CD4-positive, alpha-beta T cell treated with Interleukin-15 for 1 hour (primary cell): ENCODE data around the gene TAS1R3.

Source experiments
- DNase-seq: peaks from one replicate; pipeline ENCODE4 v3.0.0-alpha.2; 2020

Gene TAS1R3

DNA sequence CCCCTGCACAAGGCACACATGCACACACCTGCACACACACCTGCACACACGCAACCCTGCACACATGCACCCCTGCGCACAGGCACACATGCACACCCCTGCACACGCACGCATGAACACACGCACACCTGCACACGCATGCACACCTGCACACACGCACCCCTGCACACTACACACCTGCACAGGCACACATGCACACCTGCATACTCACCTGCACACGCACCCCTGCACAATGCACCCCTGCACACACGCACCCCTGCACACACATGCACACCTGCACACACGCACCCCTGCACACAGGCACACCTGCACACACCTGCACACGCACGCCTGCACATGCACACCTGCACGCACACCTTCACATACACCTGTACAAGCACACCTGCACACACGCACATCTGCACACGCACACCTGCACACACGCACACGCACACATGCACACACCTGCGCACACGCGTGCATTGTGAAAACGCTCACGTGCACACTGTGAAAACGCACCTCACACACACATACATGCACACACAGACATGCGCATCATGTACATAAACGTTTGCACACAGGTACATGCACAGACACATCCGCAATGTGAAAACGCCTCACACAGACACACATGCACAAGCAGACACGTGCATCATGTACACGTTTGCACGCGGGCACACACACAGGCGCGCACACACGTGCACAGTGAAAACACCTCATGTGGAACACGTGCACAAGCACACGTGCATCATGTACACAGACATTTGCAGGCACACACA lies 9.9 kb downstream of the TAS1R3 start:
- no peak for DNase-seq

DNA sequence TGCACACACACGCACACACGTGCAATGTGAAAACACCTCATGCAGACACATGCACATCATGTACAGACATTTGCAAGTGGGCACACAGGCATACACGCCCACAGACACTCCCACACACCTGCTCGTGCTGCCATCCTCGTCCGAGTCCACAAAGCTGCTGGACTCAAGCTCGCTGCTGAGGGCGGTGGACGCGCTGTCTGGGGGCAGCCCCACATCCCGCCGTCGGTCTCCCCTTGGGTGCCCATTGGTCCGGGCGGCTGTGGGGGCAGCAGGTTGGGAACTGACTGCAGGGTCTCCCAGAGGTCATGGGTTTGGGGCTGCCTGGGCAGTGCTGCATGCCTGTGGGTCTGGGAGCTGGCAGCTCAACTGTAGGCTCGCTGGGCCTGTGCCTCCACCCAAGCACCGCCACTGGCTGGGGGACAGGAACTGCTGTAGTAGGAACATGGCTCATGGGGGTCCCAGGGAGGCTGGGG lies 10.5 kb downstream of the TAS1R3 start:
- no peak for DNase-seq

DNA sequence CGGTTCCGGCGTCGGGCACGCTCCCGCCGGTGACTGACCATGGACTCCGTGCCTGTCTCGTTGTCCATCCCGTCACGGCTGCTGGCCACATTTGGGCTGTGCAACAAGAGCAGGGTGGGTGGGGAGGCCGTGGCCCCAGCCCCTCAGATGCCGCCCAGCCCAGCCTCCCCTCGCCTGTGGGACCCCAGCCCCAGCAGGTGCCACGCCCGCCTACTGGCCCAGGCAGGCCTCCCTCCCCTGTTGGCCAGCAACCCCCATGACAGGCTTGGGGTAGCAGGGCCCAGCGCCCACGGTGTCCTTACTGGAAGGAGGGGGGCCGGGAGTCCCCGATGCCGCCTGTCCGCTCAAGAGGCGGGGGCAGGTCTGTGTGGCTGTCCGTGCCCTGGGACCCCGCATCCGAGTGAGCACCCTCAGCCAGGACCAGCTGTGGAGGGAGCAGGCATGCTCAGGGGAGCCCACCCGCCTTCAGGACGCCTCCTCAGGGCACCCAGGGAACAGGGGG lies 11.0 kb downstream of the TAS1R3 start:
- DNase-seq, result no peak

DNA sequence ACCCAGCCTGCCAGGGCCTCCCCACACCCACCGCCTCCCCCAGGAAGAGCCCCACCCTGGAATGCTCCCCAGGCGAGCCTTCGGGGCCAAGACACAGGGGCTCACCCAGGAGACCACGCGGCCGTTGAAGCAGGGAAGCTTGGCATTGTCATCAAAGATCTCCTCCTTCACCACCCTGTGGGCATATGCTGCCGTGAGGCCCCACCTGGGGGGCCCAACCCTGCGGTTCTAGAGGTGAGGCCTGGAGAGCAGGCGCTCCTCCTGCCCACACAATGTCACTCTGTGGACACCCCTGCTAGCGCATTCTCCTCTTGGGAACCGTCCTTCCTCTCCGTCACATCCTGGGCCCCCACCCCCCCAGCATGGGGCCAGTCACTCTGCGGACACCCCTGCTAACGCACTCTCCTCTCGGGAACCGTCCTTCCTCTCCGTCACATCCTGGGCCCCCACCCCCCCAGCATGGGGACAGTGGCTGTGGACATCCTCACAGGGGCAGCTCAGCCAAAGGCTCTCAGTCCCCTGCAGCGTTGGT lies 11.6 kb downstream of the TAS1R3 start:
- no peak for DNase-seq

DNA sequence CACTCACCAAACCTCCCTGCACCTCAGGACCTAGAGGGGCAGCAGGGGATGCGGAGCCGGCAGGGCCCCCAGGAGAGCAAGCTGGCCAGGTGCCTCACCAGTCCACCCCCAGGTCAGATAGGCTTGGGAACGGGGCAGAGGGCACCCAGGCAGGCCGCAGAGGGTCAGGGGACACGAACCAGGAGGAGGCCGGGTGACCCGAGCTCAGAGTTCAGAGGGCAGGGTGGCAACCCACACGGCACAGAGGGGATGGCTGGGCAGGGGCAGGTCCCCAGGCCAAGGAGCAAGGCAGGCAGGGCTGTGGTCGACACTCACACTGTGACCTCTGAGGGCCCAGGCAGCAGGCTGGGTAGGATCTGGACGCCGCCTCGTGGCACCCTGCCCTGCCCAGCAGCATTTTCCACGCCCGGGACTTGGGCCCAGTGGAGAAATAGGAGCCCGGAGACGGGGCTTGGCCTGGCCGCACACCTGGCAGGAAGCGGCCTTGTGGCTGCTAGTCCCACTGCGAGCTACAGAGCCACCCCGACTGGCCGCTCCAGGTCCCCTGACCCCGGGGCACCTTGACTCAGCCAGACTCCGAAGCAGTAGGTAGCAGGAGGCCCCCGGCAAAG lies 12.8 kb downstream of the TAS1R3 start:
- DNase-seq, result no peak

DNA sequence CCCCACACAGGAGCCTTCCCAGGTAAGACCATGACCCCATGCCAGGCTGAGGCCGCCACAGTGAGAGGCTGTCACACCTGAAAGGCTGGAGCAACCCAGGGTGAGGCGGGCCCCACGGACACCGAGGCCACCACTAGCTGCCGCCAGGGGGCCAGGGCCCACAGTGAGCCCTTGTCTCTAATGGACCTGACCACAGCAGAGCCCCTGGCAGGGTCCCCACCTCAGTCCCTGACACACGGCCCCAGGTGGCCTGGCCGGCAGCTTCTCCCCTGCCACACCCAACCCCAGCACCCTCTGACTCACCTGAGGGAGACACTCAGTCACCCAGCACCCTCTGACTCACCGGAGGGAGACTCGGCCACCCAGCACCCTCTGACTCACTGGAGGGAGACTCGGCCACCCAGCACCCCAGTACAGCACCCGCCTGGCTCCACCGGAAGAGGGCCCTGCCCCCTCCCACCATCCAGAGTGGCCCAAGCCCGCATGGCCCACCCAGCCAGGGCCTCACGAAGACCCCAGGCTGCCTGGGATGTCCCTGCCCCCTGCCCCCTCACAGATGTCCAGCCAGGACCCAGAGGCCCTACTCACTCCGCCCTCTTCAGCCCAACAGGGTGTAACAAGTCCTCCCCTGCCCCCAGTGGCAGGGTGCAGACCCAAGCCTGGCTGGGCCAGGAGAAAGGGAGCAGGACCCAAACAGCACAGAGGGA lies 13.7 kb downstream of the TAS1R3 start:
- DNase-seq, result no peak

DNA sequence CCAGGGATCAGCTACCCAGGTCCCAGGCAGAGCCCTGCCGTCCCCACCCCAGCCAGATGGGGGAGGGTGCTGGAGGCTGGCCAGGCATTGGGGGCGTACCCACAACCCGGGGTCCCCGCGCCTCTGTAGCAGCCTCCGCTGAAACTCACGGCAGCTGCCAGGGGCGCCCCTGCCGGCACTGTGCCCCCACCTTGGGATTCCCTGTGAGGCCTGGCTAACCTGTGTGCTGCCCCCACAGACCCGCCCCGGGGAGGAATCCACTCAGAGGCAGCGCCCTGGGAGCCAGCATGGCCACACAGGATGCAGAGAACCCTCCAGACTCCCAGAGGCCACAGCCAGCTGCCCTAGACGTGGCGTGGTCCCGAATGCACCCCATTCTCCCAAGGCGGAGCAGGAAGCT lies 14.3 kb downstream of the TAS1R3 start:
- no peak for DNase-seq

DNA sequence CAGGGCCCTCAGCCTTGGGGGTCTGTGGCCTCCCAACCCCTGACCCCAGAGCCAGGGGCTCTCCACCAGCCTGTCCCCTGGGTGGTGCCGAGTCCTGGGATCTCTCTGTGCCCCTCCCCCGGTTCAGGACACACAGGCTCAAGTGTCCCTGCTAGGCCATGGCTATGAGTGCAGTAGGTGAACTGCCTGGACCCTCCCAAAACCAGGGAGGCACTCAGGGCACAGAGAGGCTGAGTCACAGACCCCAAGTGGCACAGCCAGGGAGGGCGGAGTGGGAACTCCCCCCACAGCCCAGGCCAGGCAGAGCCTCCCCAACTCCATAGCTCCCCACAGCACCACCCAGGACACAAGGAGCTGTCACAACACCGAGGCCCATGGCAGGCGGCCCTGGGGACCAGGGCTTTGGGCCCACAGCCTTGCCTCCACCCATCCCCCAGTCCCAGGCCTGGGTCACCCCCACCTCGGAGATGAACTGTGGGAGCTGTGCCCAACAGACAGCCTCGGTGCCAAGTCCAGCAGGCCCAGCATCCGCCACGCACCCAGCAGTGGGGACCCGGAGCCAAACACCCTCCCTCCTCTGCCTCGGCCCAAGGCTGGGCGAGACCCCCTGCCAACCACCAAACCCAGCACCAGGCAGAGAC lies 14.9 kb downstream of the TAS1R3 start:
- no peak for DNase-seq

DNA sequence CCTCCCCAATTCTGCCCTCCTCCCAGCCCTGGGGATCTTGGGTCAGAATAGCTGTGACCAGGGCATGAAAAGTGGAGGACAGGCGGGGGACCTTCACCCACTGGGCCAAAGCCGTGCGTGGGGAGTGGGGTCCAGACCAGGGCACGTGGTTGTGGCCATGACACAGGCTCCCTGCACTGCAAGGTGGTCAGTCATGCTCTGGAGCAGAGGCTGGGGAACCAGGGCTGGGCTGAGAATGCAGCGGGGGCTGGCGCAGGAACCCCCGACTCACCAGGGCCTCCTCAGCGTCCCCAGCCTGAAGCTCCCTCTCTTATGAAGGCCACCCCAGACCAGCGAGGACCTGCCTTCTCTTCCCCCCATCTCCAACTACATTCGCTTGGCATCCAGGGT lies 15.4 kb downstream of the TAS1R3 start:
- DNase-seq, result no peak

DNA sequence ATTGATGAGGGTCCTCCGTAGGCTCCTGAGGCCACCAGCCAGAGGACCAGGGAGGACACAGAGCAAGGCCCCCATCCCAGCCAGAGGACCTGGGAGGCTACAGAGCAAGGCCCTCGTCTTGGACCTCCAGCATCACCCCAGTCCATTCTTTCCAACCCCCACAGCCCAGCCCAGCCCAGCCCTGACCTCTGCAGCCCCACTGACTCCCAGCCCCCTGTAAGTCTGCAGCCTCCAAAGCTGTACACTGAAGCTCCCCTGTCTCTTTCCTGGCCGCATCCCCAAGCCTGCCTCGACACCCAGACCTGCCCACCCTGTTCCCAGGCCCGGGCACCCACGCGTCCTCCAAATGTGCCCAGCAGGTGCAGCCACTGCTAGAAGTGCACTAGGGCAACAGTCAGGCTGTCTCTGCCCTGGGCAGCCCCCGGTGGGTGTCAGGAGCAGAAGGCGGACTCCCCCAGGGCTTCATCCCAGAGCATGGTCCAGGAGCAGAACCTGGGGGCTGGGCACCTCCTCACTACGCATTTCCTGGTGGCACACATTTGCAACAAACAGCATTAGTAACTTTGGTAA lies 16.0 kb downstream of the TAS1R3 start:
- DNase-seq, result no peak

DNA sequence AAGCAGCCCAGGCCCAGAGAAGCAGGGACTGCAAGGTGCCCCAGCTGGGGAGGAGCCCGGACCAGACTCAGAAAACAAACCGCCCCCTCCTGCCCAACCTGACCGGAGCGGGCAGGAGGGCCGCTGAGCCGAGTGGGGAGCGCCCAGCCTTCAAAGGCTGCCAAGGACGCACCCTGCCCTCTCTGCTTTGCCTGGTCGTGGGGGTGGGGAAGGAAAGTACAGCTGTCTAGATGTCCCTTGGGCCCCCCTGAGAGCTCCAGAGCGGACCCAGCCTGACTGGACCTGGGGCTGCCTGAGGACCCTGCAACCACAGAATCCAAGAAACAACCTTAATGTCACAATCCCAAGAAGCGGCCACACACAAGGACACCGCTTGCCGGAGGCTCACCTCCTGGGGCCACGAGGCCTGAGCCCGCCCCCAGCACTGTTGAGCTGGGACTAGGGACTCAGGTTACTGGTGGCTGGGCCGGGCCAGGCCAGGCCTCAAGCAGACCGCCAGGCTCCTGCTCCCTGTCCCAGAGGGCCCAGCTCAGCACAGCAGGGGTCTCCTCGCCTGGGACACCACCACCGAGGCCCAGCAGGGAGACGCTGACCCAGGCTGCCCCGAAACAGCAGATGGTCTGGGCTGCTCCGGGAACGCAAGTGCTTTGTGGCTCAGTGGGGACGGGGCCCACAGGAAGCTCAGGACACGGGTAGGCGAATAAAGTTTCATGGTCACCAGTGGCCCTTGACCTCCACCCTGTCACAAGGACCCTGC lies 16.8 kb downstream of the TAS1R3 start:
- DNase-seq, result no peak

DNA sequence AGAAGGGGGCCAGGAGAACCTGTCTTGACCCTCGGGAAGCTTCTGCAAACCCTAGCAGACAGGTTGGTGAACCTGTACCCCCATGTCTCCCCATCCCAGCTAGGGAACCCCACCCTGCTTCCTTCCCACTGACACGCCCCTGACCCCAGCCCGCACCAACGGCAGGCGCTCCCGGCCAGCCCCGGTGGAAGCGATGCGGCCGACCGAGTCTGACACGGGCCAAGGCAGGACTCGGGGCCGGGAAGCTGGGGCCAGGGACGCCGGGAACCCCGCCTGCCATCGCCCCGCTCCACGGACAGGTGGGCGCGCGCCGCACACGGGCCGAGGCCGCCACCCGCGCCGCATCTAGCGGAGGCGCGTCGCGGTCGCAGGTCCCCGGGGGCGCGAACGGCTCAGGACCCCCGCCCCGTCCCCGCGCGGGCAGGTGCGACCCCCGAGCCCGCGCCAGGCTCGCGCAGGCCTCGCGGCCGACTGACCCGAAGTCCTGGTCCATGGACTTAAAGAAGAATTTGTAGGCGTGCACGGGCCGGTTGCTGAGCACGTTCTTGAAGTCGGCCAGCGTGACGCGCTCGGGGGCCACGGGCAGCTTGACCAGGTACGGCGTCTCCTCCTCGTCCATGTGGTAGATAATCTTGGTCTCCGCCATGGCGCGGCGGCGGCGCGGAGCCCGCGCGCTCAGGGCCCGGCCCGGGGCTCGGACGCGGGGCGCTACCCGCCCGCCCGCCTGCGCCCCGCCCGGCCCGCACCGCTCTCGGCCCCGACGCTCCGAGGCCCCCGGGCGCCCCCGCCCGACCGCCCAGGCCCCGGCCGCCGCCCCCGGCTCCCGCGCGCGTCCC lies 17.6 kb downstream of the TAS1R3 start:
- DNase-seq, result no peak

DNA sequence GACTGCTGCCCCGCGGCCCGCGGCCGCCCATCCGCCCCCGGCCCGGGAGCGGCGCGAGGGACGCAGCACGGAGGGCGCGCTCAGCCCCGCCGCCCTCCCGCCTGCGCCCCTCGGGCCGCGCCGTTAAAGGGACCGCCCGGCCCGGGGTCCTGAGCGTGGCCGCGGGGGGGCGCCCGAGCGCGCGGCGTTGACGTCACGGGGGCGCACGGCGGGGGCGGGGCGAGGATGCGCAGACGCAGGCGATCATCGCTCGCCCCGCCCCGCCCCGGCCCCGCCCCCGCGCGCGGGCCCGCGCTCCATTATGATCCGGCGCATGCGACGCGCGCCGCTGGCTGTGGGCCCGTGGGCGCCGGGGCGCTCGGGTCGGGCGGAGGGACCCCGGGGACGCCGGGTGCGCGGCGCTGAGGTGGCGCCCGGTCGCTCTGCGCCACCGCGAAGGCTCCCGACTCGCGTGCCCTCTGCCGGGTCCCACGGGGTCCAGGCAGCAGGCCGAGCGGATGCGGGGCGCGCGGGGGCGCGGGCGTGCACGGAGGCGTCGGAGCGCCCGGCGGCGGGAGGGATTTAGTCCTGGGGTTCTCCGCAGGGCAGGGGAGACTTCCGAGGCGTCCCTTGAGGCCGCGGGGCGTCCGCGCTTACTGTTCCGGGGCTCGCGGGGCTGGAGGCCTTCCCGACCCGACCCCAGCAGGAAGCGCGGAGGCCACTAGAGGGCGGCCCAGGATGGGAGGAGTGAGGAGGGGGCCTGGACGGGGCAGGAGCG lies 18.4 kb downstream of the TAS1R3 start, which contains the start of gene DVL1:
DVL1 (minus strand) TSS at position 163 of the 757 bp plus-strand sequence. CDS start 353 bp downstream, outside the sequence.
- DNase-seq, result peak; percentile 72

DNA sequence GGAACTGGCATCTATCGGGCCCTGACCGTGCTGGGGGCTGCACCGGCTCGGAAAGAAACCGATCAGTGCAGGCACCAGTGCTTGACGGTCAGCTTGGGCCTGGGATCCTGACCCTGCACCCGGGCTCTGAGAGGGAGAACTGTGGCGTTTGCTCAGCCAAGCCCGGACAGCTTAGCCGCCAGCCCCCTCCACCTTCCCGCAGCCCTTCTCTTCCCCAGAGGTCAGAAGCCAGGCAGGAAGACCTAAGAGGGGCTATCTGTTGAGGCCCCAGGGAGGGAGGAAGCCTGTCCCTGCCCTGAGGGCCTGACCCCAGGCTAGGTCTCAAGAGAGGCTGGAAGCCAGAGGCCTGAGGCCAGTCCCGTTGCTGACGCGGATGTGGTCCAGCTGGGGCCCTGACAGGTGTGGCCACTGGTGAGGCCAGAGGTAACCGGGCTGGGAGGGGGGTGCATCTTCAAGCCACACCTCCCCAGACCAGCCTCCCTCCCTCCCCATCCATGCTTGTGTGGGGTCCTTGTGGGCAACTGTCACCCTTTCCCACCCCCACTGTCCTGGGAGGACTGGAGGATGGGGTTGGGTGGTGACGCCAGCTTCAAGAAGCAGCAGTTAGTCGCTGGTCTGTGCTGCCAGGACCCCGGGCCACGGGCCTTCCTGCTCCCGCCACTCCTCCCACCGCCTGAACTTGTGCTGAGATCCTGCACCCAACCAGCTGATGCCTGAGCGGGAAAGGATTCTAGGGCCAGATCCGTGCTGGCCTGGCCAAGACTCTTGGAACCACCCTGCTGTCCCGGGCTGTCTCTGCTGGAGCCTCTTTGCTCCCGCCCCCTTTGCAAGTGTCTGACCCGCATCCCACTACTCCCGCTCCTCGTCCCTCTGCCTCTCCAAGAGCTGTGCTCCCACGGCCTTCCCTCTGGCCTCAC lies 20.7 kb downstream of the TAS1R3 start:
- DNase-seq, result no peak

DNA sequence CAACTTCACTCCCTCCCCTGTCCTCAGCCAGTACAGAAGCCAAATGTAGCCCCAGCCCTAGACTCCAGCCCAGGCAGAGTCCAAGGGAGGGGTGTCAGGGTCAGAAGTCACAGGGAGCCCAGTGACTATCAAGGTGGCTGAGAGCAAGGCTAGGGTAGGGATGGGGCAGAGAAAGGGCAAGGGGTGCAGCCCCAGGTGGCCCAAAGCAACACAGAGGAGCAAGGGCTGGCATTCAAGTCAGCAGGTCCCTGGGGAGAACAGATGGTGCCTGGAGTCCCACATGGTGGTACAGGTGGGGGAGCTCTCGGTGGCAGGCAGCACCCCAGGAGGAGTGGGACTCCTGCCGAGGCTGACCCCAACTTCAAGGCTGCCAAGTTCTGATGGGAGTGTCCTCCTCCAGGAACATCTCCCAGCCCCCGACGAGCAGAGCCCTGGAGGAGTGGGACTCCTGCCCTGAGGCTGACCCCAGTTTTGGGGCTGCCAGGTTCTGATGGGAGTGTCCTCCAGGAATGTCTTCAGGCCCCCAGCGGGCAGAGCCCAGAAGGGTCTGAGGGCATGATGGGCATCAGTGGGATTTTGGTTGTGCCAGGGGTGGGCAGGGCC lies 21.8 kb downstream of the TAS1R3 start:
- DNase-seq, result no peak

DNA sequence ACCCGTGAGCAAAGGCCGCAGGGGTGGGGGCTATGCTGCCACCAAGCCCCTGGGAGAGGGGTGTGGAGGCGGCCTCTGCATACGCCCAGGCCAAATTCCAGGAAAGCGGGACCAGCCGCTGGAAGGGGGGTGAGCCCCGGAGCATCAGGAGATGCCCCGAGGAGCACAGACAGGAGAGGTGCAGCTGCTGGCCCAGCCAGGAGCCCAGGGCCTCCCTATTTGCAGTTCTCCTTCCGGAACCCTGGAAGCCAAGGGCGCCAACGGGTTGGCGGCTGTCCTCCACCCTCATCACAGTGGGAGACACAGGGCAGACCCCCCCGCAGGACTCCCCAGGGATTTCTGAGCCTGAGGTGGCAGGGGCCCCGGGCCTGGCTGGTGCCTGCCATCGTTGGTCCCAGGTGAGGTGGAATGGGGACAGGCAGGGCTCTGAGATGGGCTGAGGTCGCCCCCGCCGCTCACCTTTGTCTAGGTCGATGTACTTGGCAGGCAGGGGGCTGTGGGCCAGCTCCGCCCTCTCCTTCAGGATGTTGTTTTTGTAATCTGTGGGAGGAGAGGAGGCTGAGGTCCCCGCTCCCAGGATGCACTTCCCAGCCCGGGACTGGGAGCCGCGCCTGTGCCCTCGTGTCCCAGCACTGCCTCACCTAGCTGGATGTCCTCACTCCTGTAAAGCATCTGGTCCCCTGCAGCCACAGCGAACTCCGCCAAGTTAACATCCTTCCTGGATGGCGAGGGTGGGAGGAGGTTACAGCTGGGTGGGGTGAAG lies 22.5 kb downstream of the TAS1R3 start:
- no peak for DNase-seq
